CD4-positive, alpha-beta T cell (primary cell): ENCODE data around the gene CASTOR1. TPM values are rescaled to one million over a fixed set of nuclear protein-coding genes. Genes with fewer than 3 reads are reported as not detected.

Source experiments
- ATAC-seq: fragments of 200-7000 bp; cut with Tn5 transposase; one replicate; pipeline ENCODE4 v1.10.0; 2022; ENCODE audit warnings: mild to moderate bottlenecking; ENCODE audit not compliant: poor library complexity
- CTCF ChIA-PET: fragments of 350-600 bp; sonication (Branson Sonifier 250); formaldehyde crosslinking; loops from one replicate; lab custom pipeline; 2021; ENCODE audit warnings: antibody characterized with exemption, inconsistent platforms; lab: Charles Lee
- POLR2A ChIA-PET: fragments of 350-600 bp; sonication (Branson Sonifier 250); formaldehyde crosslinking; loops from one replicate; lab custom pipeline; 2021; ENCODE audit warnings: antibody characterized with exemption, inconsistent platforms; lab: Charles Lee
- DNase-seq, 14 experiments: peaks; one replicate each; pipeline ENCODE4 v3.0.0-alpha.2; 2013 to 2020; ENCODE audit warnings: mixed read lengths in 2 of 14
- H3K27ac ChIP-seq, 2 donors: one replicate each; pipeline versions ENCODE4 v1.5.1 to v1.7.0; 2013; ENCODE audit warnings: low read length in 2 of 2, low read depth in 1 of 2, mild to moderate bottlenecking in 1 of 2
- H3K27me3 ChIP-seq, 2 experiments: 1 replicate in 1 of 2; 2 replicates in 1 of 2; pipeline versions ENCODE4 v1.6.1 to v1.7.0; 2013; ENCODE audit warnings: low read length in 2 of 2, control low read depth in 1 of 2, mild to moderate bottlenecking in 1 of 2, moderate library complexity in 1 of 2; ENCODE audit not compliant: insufficient read depth in 2 of 2, control insufficient read depth in 1 of 2
- H3K36me3 ChIP-seq: one replicate; pipeline ENCODE4 v1.6.1; 2013; ENCODE audit warnings: low read length, control low read depth; ENCODE audit not compliant: insufficient read depth
- H3K4me1 ChIP-seq: one replicate; pipeline ENCODE4 v1.6.1; 2013; ENCODE audit warnings: low read length, control low read depth; ENCODE audit not compliant: insufficient read depth
- H3K4me3 ChIP-seq: one replicate; pipeline ENCODE4 v1.5.1; 2013; ENCODE audit warnings: mild to moderate bottlenecking, low read length, moderate library complexity
- H3K9me3 ChIP-seq, 2 experiments: 1 replicate in 1 of 2; 2 replicates in 1 of 2; pipeline versions ENCODE4 v1.6.1 to v1.7.0; 2013; ENCODE audit warnings: low read length in 2 of 2, mild to moderate bottlenecking in 2 of 2, control low read depth in 1 of 2, moderate library complexity in 1 of 2; ENCODE audit not compliant: control insufficient read depth in 1 of 2, insufficient read depth in 1 of 2
- H3K27ac Mint-ChIP-seq: one replicate; pipeline ENCODE4 v1.8.0; 2020; ENCODE audit warnings: mixed read lengths
- H3K27me3 Mint-ChIP-seq: one replicate; pipeline ENCODE4 v1.8.0; 2021; ENCODE audit warnings: mixed read lengths
- H3K36me3 Mint-ChIP-seq: one replicate; pipeline ENCODE4 v1.8.0; 2021; ENCODE audit warnings: low read depth, mixed read lengths
- H3K4me1 Mint-ChIP-seq: one replicate; pipeline ENCODE4 v1.8.0; 2021; ENCODE audit warnings: low read depth, mixed read lengths
- H3K4me3 Mint-ChIP-seq: one replicate; pipeline ENCODE4 v1.8.0; 2020; ENCODE audit warnings: mild to moderate bottlenecking, mixed read lengths
- H3K9me3 Mint-ChIP-seq: one replicate; pipeline ENCODE4 v1.8.0; 2020; ENCODE audit warnings: mixed read lengths
- intact Hi-C, 2 experiments: fragments of 100-400 bp; cut with DNase I in 1 of 2; cut with micrococcal nuclease in 1 of 2; formaldehyde crosslinking; loops; one replicate each; pipeline versions ENCODE4 v1.15.1 to v1.9.0; 2023 to 2025; cut with DNase I, micrococcal nuclease
- total RNA-seq, 174 experiments: library from RNA in 2 of 174; stranded (reverse) in 2 of 174; gene quantifications; one replicate each; pipeline ENCODE4 v1.2.3 and lab custom pipeline; 2021 to 2026
- TF ChIP-seq, protein P1 (sequence below): fragments of 200-600 bp; IDR thresholded peaks from one replicate; pipeline ENCODE4 v1.8.0; 2022; ENCODE audit warnings: antibody characterized with exemption, mild to moderate bottlenecking

Gene CASTOR1
- total RNA-seq, 2 experiments from 2014 or later = 7.9 to 8.8 TPM

GRCh38 chr22:30326706-30327362 is 37.5 kb upstream of the CASTOR1 start, which contains the start of gene TBC1D10A:
Gene TBC1D10A, minus strand, starts transcription at chr22:30326941. Its CDS starts 60 bp downstream, at chr22:30326881.
- ATAC-seq (peak; percentile 89), DNase-seq (peak; percentile 84 to 98 (median 94))
- TF ChIP-seq, protein P1, sequence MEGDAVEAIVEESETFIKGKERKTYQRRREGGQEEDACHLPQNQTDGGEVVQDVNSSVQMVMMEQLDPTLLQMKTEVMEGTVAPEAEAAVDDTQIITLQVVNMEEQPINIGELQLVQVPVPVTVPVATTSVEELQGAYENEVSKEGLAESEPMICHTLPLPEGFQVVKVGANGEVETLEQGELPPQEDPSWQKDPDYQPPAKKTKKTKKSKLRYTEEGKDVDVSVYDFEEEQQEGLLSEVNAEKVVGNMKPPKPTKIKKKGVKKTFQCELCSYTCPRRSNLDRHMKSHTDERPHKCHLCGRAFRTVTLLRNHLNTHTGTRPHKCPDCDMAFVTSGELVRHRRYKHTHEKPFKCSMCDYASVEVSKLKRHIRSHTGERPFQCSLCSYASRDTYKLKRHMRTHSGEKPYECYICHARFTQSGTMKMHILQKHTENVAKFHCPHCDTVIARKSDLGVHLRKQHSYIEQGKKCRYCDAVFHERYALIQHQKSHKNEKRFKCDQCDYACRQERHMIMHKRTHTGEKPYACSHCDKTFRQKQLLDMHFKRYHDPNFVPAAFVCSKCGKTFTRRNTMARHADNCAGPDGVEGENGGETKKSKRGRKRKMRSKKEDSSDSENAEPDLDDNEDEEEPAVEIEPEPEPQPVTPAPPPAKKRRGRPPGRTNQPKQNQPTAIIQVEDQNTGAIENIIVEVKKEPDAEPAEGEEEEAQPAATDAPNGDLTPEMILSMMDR = no peak
- Histone ChIP-seq H3K4me3 (peak within 1 kb of the TSS; percentile 71), H3K27me3 (no peaks in the 10 kb centered on the region), H3K9me3 (no peaks in the 10 kb centered on the region), H3K4me1 (peaks cover 54% of the 10 kb centered on the region), H3K27ac (peak within 1 kb of the TSS; percentile 63 to 74), H3K36me3 (peaks cover 18% of the 10 kb centered on the region)
- no peaks in the 10 kb centered on the region for H3K9me3 Mint-ChIP-seq
- intact Hi-C loops = loop anchor here (1.0 to 2.0 kb wide), 3 partner anchors 30 to 40 kb away; partner anchors contain the start of genes CASTOR1 (in 1 of the 2), CCDC157 (in 1 of the 2) and SF3A1 (in 1 of the 2)
- POLR2A ChIA-PET = interaction anchor here (0.6 to 11.4 kb wide), 19 partner anchors 10 to 960 kb away, joined by 3 to 290 read pairs (median 6); partner anchors contain the start of genes CASTOR1, CCDC157, OSM and RNF215
- CTCF ChIA-PET = interaction anchor here (0.8 to 3.9 kb wide), 6 partner anchors 18 to 159 kb away, joined by 3 to 43 read pairs (median 4); partner anchors contain the start of genes CASTOR1, CCDC157, RNF215 and SF3A1
- H3K27ac Mint-ChIP-seq = peak within 1 kb of the TSS; percentile 97
- no peaks in the 10 kb centered on the region for H3K27me3 Mint-ChIP-seq
- peaks cover 51% of the 10 kb centered on the region for H3K4me1 Mint-ChIP-seq
- peak within 1 kb of the TSS; percentile 93 for H3K4me3 Mint-ChIP-seq
- H3K36me3 Mint-ChIP-seq = peaks cover 64% of the 10 kb centered on the region

DNA sequence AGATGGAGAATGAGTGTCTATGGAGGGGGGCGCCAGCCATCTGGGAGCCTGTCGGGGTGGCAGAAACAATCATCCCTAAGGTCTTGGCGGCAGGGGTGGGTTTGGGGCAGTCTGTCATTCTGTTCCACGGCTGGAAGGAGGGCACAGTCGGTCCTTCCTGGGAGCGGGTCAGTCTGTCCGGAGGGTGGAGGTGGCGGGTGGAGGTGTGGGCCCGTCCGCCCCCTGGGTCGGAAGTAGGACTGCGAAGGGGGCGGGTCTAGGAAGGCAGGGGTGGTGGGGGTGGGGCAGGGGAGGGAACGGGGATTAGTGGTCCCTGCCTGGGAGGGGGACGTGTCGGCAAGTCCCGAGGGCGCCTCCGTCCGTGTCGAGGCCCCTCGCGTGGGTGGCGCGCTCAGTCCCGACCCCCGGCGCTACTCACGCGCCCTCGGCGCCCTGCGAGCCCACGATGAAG is 37.0 kb upstream of the CASTOR1 start:
- peaks cover 56% of the 10 kb centered on the region for H3K4me1 Mint-ChIP-seq
- ATAC-seq (peak; percentile 6), DNase-seq (peak in 4 of 14 experiments; percentile 8 to 47 (median 36))
- TF ChIP-seq, protein P1 = no peak
- peak overlapping the region; percentile 93 for H3K4me3 Mint-ChIP-seq
- H3K27ac Mint-ChIP-seq = peak overlapping the region; percentile 84
- ChIA-PET POLR2A (interaction anchor here (0.8 to 11.4 kb wide), 17 partner anchors 10 to 960 kb away, joined by 3 to 290 read pairs (median 6); partner anchors contain the start of genes CASTOR1, CCDC157, RNF215 and SEC14L2), CTCF (interaction anchor here (1.2 to 3.9 kb wide), 6 partner anchors 17 to 65 kb away, joined by 3 to 43 read pairs (median 5); partner anchors contain the start of genes CASTOR1, CCDC157, RNF215 and SF3A1)
- intact Hi-C loops = loop anchor here (1.0 to 2.0 kb wide), 2 partner anchors 31 to 37 kb away; partner anchors contain the start of genes CASTOR1 (in 1 of the 2), CCDC157 (in 1 of the 2) and SF3A1 (in 1 of the 2)
- peaks cover 59% of the 10 kb centered on the region for H3K4me1 ChIP-seq
- peaks cover 64% of the 10 kb centered on the region for H3K36me3 Mint-ChIP-seq
- H3K27ac ChIP-seq = peak overlapping the region in 1 of 2 donors; percentile 51
- H3K4me3 ChIP-seq = peak overlapping the region; percentile 71
- no peaks in the 10 kb centered on the region for H3K9me3 ChIP-seq
- H3K36me3 ChIP-seq = peaks cover 21% of the 10 kb centered on the region
- H3K27me3 Mint-ChIP-seq = no peaks in the 10 kb centered on the region
- H3K9me3 Mint-ChIP-seq = no peaks in the 10 kb centered on the region
- no peaks in the 10 kb centered on the region for H3K27me3 ChIP-seq

DNA sequence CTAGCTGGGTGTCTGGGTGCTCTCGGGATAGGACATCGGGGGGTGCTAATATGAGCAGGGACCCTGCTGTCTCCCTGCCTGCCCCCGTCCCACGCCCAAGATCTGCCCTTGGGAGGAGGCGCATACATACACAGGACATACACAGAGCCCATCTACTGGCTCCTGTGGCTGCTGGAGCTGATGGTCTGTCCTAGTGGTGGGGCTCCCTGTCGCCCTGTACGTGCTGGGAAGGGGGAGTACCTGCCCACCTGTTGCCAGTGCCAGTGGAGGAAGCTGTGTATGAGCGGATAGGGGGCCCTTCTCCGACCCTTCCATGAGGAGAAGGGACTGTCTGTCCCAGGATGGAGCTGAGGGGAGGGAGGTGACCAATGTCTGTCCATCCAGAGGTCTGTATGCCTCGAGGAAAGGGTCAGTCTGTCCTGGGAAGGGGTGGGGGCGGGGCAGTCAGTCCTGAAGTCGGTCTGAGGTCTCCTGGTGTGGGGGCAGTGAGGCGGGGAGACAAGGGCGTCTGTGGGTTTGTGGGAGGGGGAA is 36.5 kb upstream of the CASTOR1 start:
- ATAC-seq = no peak
- DNase-seq = no peak
- peaks cover 64% of the 10 kb centered on the region for H3K4me1 ChIP-seq
- intact Hi-C loops = loop anchor here (1.0 to 2.0 kb wide), 4 partner anchors 15 to 36 kb away; partner anchors contain the start of genes CASTOR1 (in 1 of the 2), CCDC157 (in 1 of the 2) and SF3A1 (in 1 of the 2)
- peak overlapping the region; percentile 93 for H3K4me3 Mint-ChIP-seq
- H3K36me3 Mint-ChIP-seq = peaks cover 67% of the 10 kb centered on the region
- peak overlapping the region; percentile 71 for H3K4me3 ChIP-seq
- no peaks in the 10 kb centered on the region for H3K27me3 ChIP-seq
- ChIA-PET POLR2A (interaction anchor here (0.8 to 11.4 kb wide), 7 partner anchors 12 to 959 kb away, joined by 3 to 290 read pairs (median 52); partner anchors contain the start of genes CASTOR1, CCDC157, RNF215 and SF3A1), CTCF (interaction anchor here (0.9 to 2.8 kb wide), 5 partner anchors 10 to 65 kb away, joined by 3 to 18 read pairs (median 4); partner anchors contain the start of genes CASTOR1 and RNF215)
- no peaks in the 10 kb centered on the region for H3K9me3 Mint-ChIP-seq
- H3K27me3 Mint-ChIP-seq = no peaks in the 10 kb centered on the region
- H3K36me3 ChIP-seq = peaks cover 22% of the 10 kb centered on the region
- TF ChIP-seq, protein P1 = no peak
- peak overlapping the region; percentile 25 to 51 for H3K27ac ChIP-seq
- H3K4me1 Mint-ChIP-seq = peaks cover 61% of the 10 kb centered on the region
- no peaks in the 10 kb centered on the region for H3K9me3 ChIP-seq
- H3K27ac Mint-ChIP-seq = peak overlapping the region; percentile 84
